HepG2 (cell line): ENCODE measurements around the gene RASGRF1. TPM values are rescaled to one million over a fixed set of nuclear protein-coding genes. Genes with fewer than 3 reads are reported as not detected.

ENCODE experiments used
- GFI1 ChIP-seq: sonication (generic); formaldehyde crosslinking; IDR thresholded peaks from 2 replicates; pipeline ENCODE4 v1.5.0; 2020; ENCODE audit warnings: missing genetic modification reagents, mild to moderate bottlenecking, borderline replicate concordance
- HOXA3 ChIP-seq: sonication (generic); formaldehyde crosslinking; IDR thresholded peaks from 2 replicates; pipeline ENCODE4 v1.5.0; 2020; ENCODE audit warnings: missing genetic modification reagents
- MAX ChIP-seq: IDR thresholded peaks from 2 replicates; pipeline ENCODE4 v1.6.1; 2012; ENCODE audit warnings: inconsistent platforms
- MTA3 ChIP-seq: sonication (generic); formaldehyde crosslinking; IDR thresholded peaks from 2 replicates; pipeline ENCODE4 v1.4.0; 2020; ENCODE audit warnings: missing genetic modification reagents
- MYC ChIP-seq: sonication (generic); formaldehyde crosslinking; IDR thresholded peaks from 2 replicates; pipeline ENCODE4 v1.9.0; 2021; ENCODE audit warnings: missing genetic modification reagents, borderline replicate concordance
- NR2F6 ChIP-seq, 2 experiments: IDR thresholded peaks; 2 replicates each; pipeline ENCODE4 v1.6.1; 2016; ENCODE audit warnings: antibody characterized with exemption in 1 of 2, mild to moderate bottlenecking in 1 of 2
- PHF21A ChIP-seq: sonication (generic); formaldehyde crosslinking; IDR thresholded peaks from 2 replicates; pipeline ENCODE4 v1.5.0; 2020; ENCODE audit warnings: mild to moderate bottlenecking, missing genetic modification reagents
- SMYD3 ChIP-seq: sonication (generic); formaldehyde crosslinking; IDR thresholded peaks from 2 replicates; pipeline ENCODE4 v1.8.1; 2023; ENCODE audit warnings: mild to moderate bottlenecking, missing genetic modification reagents
- ZNF12 ChIP-seq: sonication (generic); formaldehyde crosslinking; IDR thresholded peaks from 2 replicates; pipeline ENCODE4 v1.5.0; 2020; ENCODE audit warnings: missing genetic modification reagents
- ZNF512B ChIP-seq: sonication (generic); formaldehyde crosslinking; IDR thresholded peaks from 2 replicates; pipeline ENCODE4 v1.5.1; 2020; ENCODE audit warnings: missing genetic modification reagents, mild to moderate bottlenecking, borderline replicate concordance
- ZNF777 ChIP-seq: sonication (generic); formaldehyde crosslinking; IDR thresholded peaks from 2 replicates; pipeline ENCODE4 v1.4.0; 2020; ENCODE audit warnings: missing genetic modification reagents
- polyA plus RNA-seq, 8 experiments: library from polyadenylated mRNA; depleted of rRNA in 3 of 8; stranded (reverse) in 7 of 8; unstranded in 1 of 8; fragments of >200 nt; fragmentation: Illumina TruSeq in 4 of 8; extraction: Trizol in 4 of 8; gene quantifications; 2 replicates each; pipeline versions ENCODE4 v1.2.1 to v1.2.3, GENCODE V29; 2011 to 2016; ENCODE audit warnings: low read depth in 4 of 8, missing spikeins in 1 of 8, mixed read lengths in 1 of 8; ENCODE audit not compliant: insufficient read depth in 1 of 8
- total RNA-seq, 5 experiments: library from RNA; depleted of rRNA; stranded (reverse); fragments of >200 nt; fragmentation: Illumina TruSeq; extraction: Trizol; gene quantifications; 2 replicates each; pipeline ENCODE4 v1.2.3, GENCODE V29; 2016; ENCODE audit warnings: low read depth in 1 of 5
- TF ChIP-seq, protein P1 (sequence below): sonication (generic); formaldehyde crosslinking; IDR thresholded peaks from 2 replicates; pipeline ENCODE4 v1.4.0; 2020; ENCODE audit warnings: mild to moderate bottlenecking, missing genetic modification reagents
- TF ChIP-seq, protein P2 (sequence below): sonication (generic); formaldehyde crosslinking; IDR thresholded peaks from 2 replicates; pipeline ENCODE4 v1.8.1; 2023; ENCODE audit warnings: mild to moderate bottlenecking, moderate library complexity, missing genetic modification reagents
- TF ChIP-seq, protein P3 (sequence below): sonication (generic); formaldehyde crosslinking; IDR thresholded peaks from 2 replicates; pipeline ENCODE4 v1.5.1; 2020; ENCODE audit warnings: missing genetic modification reagents, mild to moderate bottlenecking, borderline replicate concordance
- TF ChIP-seq, protein P4 (sequence below): sonication (generic); formaldehyde crosslinking; IDR thresholded peaks from 2 replicates; pipeline ENCODE4 v1.5.0; 2020; ENCODE audit warnings: mild to moderate bottlenecking, missing genetic modification reagents
- TF ChIP-seq, protein P5 (sequence below): sonication (generic); formaldehyde crosslinking; IDR thresholded peaks from 2 replicates; pipeline ENCODE4 v1.8.0; 2022; ENCODE audit warnings: low read depth, missing genetic modification reagents
- TF ChIP-seq, protein P6 (sequence below): IDR thresholded peaks from 2 replicates; pipeline ENCODE4 v1.6.1; 2016

RASGRF1 gene
- total and polyA plus RNA-seq, 2 of the 13 experiments (the other 11 are each of a cell fraction or from before 2014, with no cell fraction given), result 0.55 to 3.0 TPM

DNA sequence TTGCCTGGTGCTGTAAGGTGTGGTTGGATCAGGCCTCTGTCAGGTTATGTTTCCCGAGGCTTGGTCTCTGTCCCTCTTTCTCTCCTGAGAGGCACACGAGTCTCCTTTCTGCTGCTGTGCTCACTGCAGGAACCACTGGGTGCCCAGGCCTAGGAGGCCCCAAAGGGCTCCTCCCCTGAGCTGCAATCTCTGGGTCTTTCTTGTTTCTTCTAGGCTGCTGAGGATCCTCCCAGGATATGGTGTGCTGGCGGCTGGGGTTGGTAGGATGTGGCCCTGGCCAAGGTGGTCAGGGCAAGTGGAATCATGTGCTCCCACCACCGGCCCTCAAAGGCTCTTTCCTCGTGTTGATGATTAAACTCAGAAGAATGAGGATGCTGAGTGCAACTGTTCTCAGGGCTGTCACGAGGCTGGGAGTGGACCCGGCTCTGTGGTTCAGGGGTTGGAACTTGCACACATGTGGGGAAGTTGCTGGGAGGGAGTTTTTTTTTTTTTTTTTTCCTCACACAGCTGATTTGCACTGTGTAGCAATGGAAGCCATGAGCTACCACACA, 102.1 kb downstream of the RASGRF1 start (continued):
- TF ChIP-seq, protein P1, sequence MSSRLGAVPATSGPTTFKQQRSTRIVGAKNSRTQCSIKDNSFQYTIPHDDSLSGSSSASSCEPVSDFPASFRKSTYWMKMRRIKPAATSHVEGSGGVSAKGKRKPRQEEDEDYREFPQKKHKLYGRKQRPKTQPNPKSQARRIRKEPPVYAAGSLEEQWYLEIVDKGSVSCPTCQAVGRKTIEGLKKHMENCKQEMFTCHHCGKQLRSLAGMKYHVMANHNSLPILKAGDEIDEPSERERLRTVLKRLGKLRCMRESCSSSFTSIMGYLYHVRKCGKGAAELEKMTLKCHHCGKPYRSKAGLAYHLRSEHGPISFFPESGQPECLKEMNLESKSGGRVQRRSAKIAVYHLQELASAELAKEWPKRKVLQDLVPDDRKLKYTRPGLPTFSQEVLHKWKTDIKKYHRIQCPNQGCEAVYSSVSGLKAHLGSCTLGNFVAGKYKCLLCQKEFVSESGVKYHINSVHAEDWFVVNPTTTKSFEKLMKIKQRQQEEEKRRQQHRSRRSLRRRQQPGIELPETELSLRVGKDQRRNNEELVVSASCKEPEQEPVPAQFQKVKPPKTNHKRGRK, result no peak
- TF ChIP-seq ZNF777, result no peak
- TF ChIP-seq, protein P2, sequence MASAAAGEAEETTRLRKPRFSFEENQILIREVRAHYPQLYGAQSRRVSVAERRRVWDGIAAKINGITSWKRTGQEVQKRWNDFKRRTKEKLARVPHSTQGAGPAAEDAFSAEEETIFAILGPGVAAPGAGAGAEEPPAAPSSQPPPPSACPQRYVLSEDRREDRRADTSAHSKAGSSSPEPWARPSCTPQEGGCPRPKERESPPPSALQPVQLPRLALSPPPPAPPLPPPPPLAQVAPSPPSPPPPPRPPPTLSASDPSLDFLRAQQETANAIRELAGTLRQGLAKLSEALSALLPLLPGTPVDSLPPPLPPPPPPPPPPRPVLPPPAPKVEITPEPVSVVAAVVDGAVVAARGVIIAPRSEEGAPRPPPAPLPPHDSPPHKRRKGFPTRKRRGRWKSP (CRISPR knock-in tag), result peak; percentile 57; the same call in 1 of the 2 replicates
- peak; percentile 97 for TF ChIP-seq MAX
- TF ChIP-seq NR2F6 (IDR thresholded peaks at IDR 0.05), result no peak; the same call in 1 of the 2 replicates
- TF ChIP-seq NR2F6 (CRISPR knock-in tag; IDR thresholded peaks at IDR 0.05), result peak; percentile 81
- TF ChIP-seq ZNF512B (CRISPR knock-in tag), result 0 out of 2 replicates have a peak, but pooled peaks have one; percentile 63
- TF ChIP-seq, protein P3, sequence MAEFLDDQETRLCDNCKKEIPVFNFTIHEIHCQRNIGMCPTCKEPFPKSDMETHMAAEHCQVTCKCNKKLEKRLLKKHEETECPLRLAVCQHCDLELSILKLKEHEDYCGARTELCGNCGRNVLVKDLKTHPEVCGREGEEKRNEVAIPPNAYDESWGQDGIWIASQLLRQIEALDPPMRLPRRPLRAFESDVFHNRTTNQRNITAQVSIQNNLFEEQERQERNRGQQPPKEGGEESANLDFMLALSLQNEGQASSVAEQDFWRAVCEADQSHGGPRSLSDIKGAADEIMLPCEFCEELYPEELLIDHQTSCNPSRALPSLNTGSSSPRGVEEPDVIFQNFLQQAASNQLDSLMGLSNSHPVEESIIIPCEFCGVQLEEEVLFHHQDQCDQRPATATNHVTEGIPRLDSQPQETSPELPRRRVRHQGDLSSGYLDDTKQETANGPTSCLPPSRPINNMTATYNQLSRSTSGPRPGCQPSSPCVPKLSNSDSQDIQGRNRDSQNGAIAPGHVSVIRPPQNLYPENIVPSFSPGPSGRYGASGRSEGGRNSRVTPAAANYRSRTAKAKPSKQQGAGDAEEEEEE (CRISPR knock-in tag), result no peak
- TF ChIP-seq SMYD3 (CRISPR knock-in tag), result peak; percentile 83
- no peak for TF ChIP-seq GFI1
- peak; percentile 82 for TF ChIP-seq PHF21A (CRISPR knock-in tag)
- TF ChIP-seq, protein P4, sequence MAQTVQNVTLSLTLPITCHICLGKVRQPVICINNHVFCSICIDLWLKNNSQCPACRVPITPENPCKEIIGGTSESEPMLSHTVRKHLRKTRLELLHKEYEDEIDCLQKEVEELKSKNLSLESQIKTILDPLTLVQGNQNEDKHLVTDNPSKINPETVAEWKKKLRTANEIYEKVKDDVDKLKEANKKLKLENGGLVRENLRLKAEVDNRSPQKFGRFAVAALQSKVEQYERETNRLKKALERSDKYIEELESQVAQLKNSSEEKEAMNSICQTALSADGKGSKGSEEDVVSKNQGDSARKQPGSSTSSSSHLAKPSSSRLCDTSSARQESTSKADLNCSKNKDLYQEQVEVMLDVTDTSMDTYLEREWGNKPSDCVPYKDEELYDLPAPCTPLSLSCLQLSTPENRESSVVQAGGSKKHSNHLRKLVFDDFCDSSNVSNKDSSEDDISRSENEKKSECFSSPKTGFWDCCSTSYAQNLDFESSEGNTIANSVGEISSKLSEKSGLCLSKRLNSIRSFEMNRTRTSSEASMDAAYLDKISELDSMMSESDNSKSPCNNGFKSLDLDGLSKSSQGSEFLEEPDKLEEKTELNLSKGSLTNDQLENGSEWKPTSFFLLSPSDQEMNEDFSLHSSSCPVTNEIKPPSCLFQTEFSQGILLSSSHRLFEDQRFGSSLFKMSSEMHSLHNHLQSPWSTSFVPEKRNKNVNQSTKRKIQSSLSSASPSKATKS (CRISPR knock-in tag), result 0 out of 2 replicates have a peak, but pooled peaks have one; percentile 57
- TF ChIP-seq, protein P5, sequence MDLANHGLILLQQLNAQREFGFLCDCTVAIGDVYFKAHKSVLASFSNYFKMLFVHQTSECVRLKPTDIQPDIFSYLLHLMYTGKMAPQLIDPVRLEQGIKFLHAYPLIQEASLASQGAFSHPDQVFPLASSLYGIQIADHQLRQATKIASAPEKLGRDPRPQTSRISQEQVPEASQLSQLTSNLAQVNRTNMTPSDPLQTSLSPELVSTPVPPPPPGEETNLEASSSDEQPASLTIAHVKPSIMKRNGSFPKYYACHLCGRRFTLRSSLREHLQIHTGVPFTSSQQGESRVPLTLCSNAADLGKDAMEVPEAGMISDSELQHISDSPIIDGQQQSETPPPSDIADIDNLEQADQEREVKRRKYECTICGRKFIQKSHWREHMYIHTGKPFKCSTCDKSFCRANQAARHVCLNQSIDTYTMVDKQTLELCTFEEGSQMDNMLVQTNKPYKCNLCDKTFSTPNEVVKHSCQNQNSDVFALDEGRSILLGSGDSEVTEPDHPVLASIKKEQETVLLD, result peak; percentile 39; the same call in 1 of the 2 replicates
- peak; percentile 78; the same call in 1 of the 2 replicates for TF ChIP-seq HOXA3 (CRISPR knock-in tag)
- TF ChIP-seq, protein P6, sequence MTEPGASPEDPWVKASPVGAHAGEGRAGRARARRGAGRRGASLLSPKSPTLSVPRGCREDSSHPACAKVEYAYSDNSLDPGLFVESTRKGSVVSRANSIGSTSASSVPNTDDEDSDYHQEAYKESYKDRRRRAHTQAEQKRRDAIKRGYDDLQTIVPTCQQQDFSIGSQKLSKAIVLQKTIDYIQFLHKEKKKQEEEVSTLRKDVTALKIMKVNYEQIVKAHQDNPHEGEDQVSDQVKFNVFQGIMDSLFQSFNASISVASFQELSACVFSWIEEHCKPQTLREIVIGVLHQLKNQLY, result peak; percentile 96
- no peak for TF ChIP-seq ZNF12 (CRISPR knock-in tag)
- TF ChIP-seq MTA3, result no peak
- TF ChIP-seq MYC, result peak; percentile 97
